Measurements from ENCODE around the gene METTL2A.
A peak's percentile ranks its signal among the peaks of the same experiment; 100 is the strongest.
"Not testable (repeated sequence)": the region's sequence is repeated elsewhere in the genome, so short reads cannot be mapped to it uniquely, and the experiment has no call there.

Gene METTL2A, protein sequence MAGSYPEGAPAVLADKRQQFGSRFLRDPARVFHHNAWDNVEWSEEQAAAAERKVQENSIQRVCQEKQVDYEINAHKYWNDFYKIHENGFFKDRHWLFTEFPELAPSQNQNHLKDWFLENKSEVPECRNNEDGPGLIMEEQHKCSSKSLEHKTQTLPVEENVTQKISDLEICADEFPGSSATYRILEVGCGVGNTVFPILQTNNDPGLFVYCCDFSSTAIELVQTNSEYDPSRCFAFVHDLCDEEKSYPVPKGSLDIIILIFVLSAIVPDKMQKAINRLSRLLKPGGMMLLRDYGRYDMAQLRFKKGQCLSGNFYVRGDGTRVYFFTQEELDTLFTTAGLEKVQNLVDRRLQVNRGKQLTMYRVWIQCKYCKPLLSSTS

DNA sequence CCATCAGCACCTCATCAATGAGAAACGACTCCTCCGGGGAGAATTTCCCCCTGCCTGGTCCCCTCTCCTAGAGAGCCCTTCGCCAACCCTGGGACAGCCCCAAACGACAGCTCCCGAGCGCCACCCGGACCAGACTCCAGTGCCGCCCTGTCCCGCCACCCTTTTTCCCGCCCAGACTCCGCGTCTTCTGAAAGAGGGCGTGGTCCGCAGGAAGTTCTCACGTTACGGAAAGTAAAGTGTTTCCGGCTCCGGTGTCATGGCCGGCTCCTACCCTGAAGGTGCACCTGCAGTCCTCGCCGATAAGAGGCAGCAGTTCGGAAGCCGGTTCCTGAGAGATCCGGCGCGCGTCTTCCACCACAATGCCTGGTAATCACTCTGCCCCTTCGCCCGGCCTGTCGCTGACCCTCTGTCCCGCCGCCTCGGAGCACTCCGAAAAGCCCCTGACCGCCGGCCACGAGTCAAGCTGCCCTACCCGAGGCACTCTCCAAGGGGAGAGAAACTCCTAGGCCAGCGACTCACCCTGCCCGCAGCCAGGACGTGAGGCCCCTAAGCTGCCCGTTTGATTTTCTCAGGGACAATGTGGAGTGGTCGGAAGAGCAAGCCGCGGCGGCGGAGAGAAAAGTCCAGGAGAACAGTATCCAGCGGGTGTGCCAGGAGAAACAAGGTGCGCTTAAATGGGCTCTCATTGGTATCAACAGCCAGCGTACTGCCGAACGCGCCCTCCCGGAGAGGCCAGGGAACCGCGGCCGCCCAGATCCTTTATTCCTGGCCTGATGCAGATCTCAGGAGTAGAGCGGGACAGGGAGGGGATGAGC lies at the start of gene METTL2A:
METTL2A (plus strand) TSS at position 251 of the 815 bp plus-strand sequence; CDS start at position 257, 6 bp downstream.
- peak; percentile 50 for DNase-seq (ENCODE audit: insufficient read length, low spot score)
- peak; percentile 90 for FAIRE-seq

DNA sequence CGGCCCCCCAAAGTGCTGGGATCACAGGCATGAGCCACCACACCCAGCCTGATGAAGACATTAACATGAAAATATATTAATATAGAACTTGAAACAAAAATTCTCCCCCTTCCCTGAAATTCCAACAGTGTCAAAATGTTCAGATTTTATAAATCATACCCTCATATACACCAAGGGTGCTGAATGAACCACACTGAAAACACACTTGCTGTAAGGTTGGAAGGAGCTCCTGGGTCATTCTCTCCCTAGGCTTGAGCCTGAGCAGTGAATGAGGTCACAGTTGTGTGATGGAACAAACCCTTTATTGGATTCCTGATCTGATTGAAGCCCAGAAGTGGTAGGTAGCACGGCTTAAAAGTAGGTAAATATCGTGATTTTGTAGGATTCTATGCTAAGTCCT lies 43.4 kb upstream of the METTL2A start, which contains the start of gene EFCAB3:
EFCAB3 (plus strand) TSS at position 301 of the 400 bp plus-strand sequence. CDS start 2,427 bp downstream, outside the sequence.
- FAIRE-seq (no peak), DNase-seq (ENCODE audit: insufficient read length, low spot score) (no peak)

DNA sequence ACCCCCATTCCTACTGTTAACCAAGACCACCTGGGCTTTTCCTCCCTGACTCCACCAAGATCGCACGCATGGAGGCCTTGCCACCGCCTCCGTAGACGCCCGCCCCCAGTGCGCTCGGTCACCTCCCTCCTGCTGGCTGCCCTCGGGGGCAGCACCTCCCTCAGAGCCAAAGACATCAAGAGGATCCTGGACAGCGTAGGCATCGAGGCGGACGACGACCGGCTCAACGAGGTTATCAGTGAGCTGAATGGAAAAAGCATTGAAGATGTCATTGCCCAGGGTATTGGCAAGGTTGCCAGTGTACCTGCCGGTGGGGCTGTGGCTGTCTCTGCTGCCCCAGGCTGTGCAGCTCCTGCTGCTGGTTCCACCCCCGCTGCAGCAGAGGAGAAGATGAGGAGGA lies 42.1 kb upstream of the METTL2A start:
- no peak for FAIRE-seq
- no peak for DNase-seq (ENCODE audit: insufficient read length, low spot score)

DNA sequence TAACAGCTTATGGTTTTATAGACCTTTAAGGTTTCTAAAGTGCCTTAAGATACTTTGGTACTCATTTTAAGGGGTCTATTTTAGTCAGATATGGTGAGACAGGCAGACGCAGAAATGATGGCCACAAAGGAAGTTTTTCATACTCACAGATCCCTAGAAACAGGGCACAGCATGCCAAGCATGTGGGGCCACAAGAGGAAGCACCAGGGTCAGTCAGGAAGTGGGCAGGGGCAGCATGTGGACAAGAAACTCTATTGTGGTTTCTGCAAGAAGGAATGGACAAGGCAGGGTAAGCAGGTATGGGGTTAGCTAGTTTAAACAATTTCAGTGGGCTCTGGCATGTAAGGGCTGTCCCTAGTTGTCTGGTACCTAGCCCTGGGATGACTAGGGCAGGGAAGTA lies 34.8 kb upstream of the METTL2A start:
- FAIRE-seq (no peak), DNase-seq (ENCODE audit: insufficient read length, low spot score) (no peak)

DNA sequence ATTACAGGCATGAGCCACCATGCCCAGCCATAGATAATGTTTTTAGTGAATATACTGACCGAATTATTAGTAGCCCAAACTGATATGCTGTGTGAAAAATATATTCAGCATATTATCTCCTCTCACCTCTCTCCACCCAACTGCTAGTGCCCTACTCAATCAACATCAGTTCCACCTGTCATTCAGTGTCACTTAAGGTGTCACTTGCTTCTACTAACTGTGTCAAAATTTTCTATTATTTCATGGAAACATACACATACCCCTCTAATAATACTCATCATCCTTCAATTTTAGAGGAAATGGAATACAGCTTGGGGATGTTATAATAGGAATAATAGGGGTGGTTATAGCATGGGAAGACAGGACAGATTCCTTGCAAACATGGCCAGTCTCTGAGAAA lies 30.8 kb upstream of the METTL2A start:
- FAIRE-seq (no peak), DNase-seq (ENCODE audit: insufficient read length, low spot score) (no peak)

DNA sequence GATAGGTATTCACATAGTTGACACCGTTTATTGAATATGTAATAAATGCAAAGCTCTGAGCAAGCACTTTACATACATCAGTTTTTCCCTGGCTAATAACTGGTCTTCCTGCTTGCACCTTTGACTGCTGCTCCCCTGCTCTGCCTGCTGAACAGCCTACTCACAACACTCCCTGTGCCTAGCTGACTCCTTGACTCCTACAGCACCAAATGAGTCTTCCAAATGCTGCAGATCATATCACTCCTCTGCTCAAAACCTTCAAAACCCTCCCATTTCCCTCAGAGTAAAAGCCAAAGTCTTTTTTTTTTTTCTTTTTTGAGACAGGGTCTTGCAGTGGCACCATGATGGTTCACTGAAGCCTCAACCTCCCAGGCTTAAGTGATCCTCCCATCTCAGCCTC lies 24.8 kb upstream of the METTL2A start:
- FAIRE-seq (no peak), DNase-seq (ENCODE audit: insufficient read length, low spot score) (no peak)

DNA sequence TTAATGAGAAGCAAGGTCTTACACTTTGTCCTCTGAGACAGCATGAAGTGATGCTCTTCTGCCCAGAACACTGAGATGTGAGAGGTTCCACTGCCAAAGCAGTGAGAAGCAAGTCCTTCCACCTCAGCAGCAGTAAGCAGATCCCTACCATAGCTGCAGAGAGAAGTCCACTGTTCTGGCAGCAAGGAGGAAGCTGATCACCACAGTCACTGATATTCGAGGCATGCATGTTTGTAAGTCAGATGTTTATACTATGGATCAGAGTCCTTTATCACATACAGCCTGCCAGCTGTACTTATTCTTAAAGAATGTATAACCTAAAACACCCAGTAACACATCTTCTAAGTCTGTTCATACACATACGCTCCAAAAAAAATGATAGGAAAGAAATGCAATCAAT lies 18.2 kb upstream of the METTL2A start:
- DNase-seq (ENCODE audit: insufficient read length, low spot score) (no peak), FAIRE-seq (no peak)

DNA sequence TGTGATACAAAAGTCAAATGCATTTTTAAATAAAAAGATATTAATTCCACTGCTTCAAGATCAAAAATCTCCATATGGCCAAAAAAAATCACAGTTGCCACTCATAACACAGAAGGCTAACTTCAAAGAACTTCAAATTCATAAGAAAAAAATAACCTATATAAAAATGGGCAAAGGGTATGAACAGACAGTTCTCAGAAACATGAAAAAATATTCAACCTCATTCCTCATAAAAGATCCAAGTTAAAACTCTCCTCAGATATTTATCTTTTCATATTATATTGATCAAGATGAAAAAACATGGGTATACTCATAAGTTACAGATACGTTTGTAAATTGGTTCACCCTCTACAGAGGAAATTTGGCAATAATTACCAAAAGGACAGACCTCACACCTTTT lies 10.6 kb upstream of the METTL2A start:
- DNase-seq (ENCODE audit: insufficient read length, low spot score); FAIRE-seq: not testable (repeated sequence)

DNA sequence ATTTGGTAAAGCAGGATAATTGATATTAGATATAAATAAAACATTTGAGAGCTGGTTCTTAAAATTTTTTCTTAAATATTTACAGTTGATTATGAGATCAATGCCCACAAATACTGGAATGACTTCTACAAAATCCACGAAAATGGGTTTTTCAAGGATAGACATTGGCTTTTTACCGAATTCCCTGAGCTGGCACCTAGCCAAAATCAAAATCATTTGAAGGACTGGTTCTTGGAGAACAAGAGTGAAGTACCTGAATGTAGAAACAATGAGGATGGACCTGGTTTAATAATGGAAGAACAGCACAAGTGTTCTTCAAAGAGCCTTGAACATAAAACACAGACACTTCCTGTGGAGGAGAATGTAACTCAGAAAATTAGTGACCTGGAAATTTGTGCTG lies 2.5 kb downstream of the METTL2A start:
- FAIRE-seq; DNase-seq (ENCODE audit: insufficient read length, low spot score): not testable (repeated sequence)

DNA sequence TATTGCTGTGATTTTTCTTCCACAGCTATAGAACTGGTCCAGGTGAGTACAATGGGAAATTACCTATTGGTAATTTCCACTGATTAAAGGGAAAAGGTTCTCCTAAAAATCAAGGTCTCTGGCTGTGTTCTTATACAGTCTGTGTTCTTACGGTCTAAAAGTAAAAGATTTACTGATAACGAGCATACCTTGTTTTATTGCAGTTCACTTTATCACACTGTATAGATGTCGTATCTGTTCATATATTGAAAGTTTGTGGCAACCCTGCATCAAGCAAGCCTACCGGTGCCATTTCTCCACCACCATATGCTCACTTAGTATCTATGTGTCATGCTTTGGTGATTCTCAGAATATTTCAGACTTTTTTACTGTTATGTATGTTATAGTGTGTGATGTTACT lies 11.6 kb downstream of the METTL2A start:
- DNase-seq (ENCODE audit: insufficient read length, low spot score): not testable (repeated sequence)

DNA sequence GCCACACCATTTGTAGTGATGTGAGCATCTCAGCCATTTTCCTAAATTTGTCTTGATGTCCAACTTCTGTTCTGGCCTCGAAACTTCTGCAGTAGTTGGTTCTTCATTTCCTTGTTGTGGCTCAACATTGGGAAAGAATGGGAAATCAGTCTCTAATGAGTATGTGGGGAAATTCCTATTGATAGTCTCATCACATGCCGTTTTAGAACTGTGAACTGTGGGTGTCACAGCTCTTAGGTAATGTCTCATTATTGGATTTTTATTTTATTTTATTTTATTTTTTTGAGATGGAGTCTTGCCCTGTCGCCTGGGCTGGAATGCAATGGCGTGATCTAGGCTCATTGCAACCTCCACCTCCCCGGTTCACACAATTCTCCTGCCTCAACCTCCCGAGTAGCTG lies 17.5 kb downstream of the METTL2A start:
- FAIRE-seq; DNase-seq (ENCODE audit: insufficient read length, low spot score): not testable (repeated sequence)

More for the DNA sequence above, 11.6 kb downstream of the METTL2A start:
- FAIRE-seq: not testable (repeated sequence)

DNA sequence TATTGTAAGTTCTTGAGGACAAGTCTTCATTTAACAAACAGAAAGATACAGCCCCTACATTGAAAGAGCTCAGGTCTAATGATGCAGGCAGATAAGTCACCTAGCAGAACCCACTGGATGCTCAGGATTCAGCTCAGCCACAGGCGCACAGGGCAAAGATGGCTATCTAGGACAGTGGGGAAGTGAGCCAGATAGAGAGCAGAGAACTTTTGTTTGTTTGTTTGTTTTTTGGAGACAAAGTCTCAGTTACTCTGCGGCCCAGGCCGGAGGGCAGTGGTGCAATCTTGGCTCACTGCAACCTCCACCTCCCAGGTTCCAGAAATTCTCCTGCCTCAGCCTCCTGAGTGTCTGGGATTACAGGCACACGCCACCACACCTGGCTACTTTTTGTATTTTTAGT lies 20.4 kb downstream of the METTL2A start:
- FAIRE-seq (no peak), DNase-seq (ENCODE audit: insufficient read length, low spot score) (no peak)

DNA sequence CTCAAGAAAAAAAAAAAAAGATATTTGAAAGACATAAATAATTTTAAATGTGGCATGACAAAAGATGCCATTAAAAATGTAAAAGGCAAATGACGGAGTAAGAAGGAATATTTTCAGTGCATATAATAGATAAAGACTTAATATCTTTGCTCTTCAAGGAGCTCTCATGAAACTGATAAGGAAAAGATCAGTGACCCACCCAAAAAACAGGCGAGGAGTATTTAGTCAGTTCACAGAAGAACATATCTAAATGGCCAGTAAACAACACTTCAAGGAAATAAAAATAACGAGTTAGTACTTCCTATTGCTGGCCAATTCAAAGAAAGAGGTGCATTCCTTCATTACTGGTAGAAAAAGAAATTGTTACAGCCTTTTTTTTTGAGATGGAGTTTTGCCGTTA lies 22.1 kb downstream of the METTL2A start:
- not testable (repeated sequence) for DNase-seq (ENCODE audit: insufficient read length, low spot score); FAIRE-seq

DNA sequence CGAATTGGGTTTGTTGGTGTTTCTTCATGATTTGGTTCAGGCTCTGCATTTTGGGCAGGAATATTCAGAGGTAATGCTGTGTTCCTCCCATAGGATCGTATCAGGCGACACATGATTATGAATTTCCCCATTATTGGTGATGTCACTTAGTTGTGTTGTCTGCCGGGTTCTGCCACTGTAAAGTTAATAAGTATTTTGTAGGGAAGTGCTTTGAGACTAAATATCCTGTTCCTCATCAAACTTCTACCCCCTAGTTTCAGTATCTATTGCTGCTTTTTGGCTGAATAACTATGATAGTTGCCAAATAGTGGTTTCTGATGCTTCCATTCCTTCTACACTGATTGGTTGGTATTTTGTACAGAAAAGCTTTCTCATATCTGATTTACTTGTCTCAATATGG lies 28.5 kb downstream of the METTL2A start:
- FAIRE-seq: peak; percentile 80
- DNase-seq (ENCODE audit: insufficient read length, low spot score): not testable (repeated sequence)

DNA sequence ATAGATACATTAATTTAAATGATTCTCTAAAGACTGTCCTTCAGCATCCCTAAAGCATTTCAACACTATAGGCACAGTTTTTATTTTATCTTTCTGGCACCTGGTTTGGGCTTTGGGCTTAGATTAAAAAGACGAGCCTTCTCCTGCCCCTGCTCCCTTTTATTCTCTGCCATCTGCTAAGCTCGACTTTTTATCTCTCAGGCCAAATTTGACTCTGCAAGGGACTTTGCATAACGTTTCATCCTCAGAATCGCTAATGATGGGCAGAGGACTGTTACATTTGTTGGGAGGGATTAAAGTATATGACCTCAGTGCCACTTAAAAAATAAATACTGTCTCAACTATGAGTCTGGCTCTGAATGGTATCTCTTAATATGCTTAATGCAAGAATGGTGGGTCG lies 29.3 kb downstream of the METTL2A start:
- peak; percentile 44 for FAIRE-seq
- not testable (repeated sequence) for DNase-seq (ENCODE audit: insufficient read length, low spot score)

DNA sequence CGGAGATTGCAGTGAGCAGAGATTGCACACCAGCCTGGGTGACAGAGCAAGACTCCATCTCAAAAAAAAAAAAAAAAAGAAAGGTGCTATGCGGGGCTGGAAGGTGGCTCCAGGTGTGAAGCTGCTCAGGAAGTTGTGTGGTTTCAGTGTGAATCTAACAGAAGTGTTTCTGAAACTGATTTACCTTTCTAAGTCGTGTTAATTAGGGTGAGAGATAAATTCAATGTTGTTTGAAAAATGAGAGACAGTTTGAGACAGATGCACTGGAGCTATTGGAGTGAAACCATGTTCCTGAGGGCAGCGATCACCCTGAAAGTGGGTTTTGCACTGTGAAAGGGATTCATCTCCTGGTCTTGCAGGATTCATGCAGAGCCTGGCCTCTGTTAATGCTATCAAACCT lies 30.0 kb downstream of the METTL2A start:
- FAIRE-seq: peak; percentile 83
- DNase-seq (ENCODE audit: insufficient read length, low spot score): peak; percentile 17

DNA sequence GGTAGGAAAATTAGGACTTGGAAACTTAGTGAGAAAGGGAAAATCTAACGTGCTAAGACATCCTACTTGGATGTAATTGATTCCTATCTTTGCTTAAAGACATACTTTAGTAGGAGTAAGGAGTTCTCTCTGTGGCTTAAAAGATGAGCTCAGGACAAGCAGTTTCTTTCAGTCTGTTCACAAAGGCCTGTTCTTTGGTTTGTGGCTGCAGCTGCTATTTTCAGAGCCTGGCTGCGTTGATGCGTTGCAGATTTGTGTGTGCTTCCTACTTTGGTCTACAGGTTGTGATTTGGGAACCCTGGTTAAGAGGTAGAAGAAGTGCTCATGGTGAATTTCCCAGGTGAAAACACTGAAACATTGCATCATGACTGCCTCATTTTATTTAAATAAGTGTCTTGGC lies 30.4 kb downstream of the METTL2A start:
- DNase-seq (ENCODE audit: insufficient read length, low spot score): not testable (repeated sequence)
- peak; percentile 95 for FAIRE-seq

DNA sequence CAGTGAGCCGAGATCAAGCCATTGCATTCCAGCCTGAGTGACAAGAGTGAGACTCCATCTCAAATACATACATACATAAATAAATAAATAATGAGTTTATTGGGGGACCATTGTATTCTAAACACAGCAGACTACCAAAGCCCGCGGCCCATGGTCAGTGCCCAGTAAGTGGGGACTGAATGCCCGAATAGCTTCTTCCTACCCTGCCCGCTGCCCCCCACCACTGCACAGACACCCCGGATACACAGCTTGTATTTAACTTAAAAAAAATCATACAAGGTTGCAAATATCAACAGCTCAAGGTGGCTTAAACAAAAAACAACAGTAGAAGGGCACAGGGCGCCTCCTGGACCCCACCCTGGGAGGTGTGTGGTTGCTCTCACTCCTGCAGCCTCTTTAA lies 32.3 kb downstream of the METTL2A start:
- no peak for FAIRE-seq
- no peak for DNase-seq (ENCODE audit: insufficient read length, low spot score)

DNA sequence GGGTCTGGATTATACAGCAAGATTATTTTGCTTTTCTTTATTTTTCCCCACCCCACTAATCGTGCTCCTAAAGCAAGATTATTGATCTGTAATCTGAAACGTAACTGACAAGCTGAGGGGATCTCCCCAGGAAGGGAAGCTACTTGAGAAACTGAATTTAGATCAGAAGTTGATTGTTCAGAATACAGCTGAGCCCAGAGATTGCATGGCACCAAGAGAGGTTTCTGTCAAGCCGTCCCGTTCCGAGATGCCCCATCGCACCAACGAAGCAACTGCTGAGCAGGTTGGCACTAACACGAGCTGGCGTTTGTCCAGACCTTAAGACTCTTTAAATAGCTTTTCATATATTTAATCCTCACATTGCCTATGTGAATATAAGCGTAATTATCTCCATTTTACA lies 34.8 kb downstream of the METTL2A start:
- not testable (repeated sequence) for DNase-seq (ENCODE audit: insufficient read length, low spot score)
- FAIRE-seq: peak; percentile 91

DNA sequence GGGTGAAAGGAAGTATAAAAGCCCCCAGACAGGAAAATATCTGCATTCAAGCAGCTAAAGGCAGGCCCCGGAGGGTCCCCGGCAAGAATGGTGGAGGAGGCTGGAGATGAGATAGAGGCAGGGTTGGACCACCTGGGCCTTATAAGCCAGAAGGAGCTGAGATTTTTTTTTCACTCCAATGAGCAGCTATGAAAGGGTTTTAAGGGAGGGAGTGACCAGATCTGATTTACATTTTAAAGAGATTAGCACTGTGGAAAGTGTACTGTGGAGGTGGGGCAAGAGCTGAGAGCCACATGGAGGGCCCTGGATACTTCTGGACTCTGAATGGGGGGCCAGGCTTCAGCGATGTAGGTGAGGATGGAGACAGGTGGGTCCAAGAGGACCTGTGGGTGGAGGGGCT lies 40.7 kb downstream of the METTL2A start:
- not testable (repeated sequence) for FAIRE-seq; DNase-seq (ENCODE audit: insufficient read length, low spot score)

DNA sequence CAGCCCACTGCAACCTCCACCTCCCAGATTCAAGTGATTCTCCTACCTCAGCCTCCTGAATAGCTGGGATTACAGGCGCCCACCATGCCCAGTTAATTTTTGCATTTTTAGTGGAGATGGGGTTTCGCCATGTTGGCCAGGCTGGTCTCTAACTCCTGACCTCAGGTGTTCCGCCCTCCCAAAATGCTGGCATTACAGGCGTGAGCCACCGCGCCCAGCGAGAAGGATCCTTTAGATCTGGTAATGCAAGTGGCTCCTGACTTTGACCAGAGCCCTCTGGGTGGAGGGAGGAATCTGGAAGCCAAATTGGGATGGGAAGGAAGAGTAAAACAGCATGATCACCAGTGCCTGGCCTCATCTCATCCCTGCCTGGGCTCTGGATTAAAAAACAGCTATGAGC lies 41.6 kb downstream of the METTL2A start:
- not testable (repeated sequence) for FAIRE-seq; DNase-seq (ENCODE audit: insufficient read length, low spot score)

Data from GM19239 (cell line).